Coronary artery (tissue), 2 donors: ENCODE data around the gene C1orf167.

Experiments
- DNase-seq: peaks from one replicate; pipeline ENCODE4 v3.0.0-alpha.2; 2017; ENCODE audit warnings: low spot score
- H3K27ac ChIP-seq, 2 donors: fragments of 200-600 bp; sonication (generic); one replicate each; pipeline ENCODE4 v1.5.1; 2016 to 2019
- H3K4me3 ChIP-seq: fragments of 200-600 bp; sonication (generic); 2 replicates; pipeline ENCODE4 v1.5.1; 2016; ENCODE audit warnings: mild to moderate bottlenecking, moderate library complexity
- CTCF ChIP-seq: fragments of 200-600 bp; sonication (generic); IDR thresholded peaks from one replicate; pipeline ENCODE4 v1.5.1; 2019; ENCODE audit warnings: antibody characterized with exemption

The C1orf167 gene

DNA sequence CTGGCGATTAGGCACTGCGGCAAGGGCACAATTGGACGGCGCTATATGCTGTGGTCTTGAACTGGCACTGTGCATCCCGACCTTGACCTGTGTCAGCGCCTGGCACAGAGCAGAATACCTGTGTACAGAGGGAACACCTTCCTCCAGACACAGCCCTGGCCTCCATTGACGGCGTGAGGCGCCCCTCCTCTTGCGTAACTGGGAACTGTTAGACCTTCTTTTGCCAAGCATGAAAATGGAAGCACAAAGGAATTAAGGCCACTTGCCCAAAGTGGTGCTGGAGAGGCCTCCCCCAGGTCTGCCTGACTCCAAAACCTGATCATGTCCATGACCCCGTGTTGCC is 32.9 kb upstream of the C1orf167 start:
- peak overlapping the region in 1 of 2 donors; percentile 71 for H3K27ac ChIP-seq

GRCh38 chr1:11729498-11730428 is 32.2 kb upstream of the C1orf167 start:
- peak overlapping the region in 1 of 2 donors; percentile 71 for H3K27ac ChIP-seq
- H3K4me3 ChIP-seq: no peak overlapping the region
- DNase-seq: no peak
- no peak for TF ChIP-seq CTCF

More for the DNA sequence above, 32.9 kb upstream of the C1orf167 start:
- no peak overlapping the region for H3K4me3 ChIP-seq
- no peak for TF ChIP-seq CTCF
- no peak for DNase-seq

DNA sequence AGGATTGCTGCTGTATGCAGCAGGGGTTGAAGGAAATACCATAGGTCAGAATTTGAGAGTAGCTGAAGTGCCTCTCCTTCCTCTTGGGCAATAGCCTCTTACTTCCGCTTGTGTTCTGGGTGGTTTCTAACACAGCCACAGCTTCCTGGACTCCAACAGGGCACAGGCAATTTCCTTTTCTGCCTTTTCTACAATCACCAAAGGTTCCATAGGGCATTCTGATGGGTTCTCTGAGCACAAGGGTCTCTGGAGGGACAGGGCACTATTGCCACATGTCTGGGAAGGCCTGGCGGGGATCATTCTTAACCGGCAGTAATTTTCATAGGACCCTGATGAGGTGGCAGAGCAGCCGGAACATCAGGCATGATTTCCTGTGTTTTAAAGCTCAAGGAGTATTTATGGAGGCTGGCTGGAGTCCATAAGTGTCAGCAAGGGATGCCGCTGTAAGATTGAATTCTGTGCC is 31.5 kb upstream of the C1orf167 start:
- H3K27ac ChIP-seq: peak overlapping the region in 1 of 2 donors; percentile 71
- TF ChIP-seq CTCF: no peak
- DNase-seq: no peak
- H3K4me3 ChIP-seq: no peak overlapping the region

DNA sequence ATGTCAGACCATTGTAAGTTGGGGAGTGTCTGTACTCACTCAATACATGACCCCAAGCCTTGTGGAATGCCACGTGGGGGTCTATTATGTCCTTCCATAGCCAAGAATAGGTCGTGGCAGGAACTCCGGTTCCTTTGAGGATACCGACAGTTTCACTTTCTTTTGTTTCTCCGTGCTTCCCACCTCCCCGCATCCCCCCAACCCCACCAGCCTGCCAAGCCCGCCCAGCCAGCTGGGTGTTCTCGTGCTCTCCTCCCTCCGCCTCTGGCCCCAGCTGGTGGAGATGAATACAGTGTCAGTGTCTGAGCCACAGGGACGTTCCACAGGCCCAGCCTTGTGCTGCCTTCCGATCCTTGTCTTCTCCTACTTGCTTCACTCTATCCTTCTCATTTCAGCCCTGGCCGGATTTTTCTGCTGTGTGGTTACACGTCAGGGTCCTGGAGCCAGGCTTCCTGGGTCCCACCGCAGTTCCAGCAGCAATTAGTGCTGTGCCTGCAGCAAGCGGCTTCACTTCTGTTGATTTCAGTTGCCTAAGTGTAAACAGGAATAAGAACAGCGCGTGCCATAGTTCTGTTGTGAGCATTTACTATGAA is 30.2 kb upstream of the C1orf167 start:
- no peak for TF ChIP-seq CTCF
- no peak for DNase-seq
- peak overlapping the region in 1 of 2 donors; percentile 82 for H3K27ac ChIP-seq
- peak overlapping the region; percentile 57 for H3K4me3 ChIP-seq

DNA sequence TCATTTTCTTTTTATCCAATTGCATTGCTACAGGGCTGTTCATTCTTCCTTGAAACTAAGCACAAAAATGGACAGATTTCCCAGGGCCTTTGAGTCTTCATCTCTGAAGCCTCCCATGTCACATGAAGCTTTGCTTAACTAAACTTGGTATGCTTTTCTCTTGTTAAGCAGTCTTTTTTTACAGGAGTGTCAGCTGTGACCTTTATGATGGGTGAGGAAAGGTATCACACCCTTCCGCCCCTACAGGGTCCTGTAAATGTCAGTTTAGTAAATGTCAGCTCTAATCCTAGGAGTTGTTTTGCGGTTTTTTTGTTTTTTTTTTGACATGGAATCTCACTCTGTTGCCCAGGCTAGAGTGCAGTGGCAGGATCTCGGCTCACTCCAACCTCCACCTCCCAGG is 28.7 kb upstream of the C1orf167 start:
- no peak overlapping the region for H3K4me3 ChIP-seq
- no peak for TF ChIP-seq CTCF
- no peak for DNase-seq
- no peak overlapping the region for H3K27ac ChIP-seq

DNA sequence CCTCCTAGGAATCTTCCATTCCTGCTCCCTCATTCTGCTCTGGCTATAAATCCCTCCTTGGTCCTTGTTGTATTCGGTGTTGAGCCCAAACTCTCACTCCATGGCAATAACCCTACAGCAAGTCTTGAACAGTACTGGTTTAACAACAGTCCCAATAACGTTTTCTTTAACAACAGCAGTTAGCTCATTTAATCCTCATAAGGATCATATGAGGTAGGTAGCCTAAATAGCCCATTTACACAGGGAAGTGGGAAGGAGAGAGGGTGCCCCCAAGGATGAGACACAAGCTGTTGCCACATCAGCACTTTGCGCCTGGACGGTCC is 26.5 kb upstream of the C1orf167 start:
- Histone ChIP-seq H3K4me3 (peak overlapping the region; percentile 87), H3K27ac (peak overlapping the region; percentile 81 to 93)
- no peak for TF ChIP-seq CTCF
- no peak for DNase-seq
